Lower leg skin (tissue), 4 donors: ENCODE measurements around the gene DLX2. TPM values are rescaled to one million over a fixed set of nuclear protein-coding genes. Genes with fewer than 3 reads are reported as not detected.
A peak's percentile ranks its signal among the peaks of the same experiment; 100 is the strongest.

ENCODE experiments used
- DNase-seq, 2 donors: peaks; one replicate each; pipeline ENCODE4 v3.0.0-alpha.2; 2019; ENCODE audit warnings: low spot score in 2 of 2
- H3K4me3 ChIP-seq: fragments of 200-600 bp; sonication (generic); 2 replicates; pipeline ENCODE4 v1.5.1; 2017; ENCODE audit warnings: mild to moderate bottlenecking, low read depth; ENCODE audit not compliant: poor library complexity, severe bottlenecking
- POLR2A ChIP-seq, 2 donors: fragments of 450-650 bp; IDR thresholded peaks; one replicate each; pipeline ENCODE4 v1.6.1; 2016 to 2017; ENCODE audit warnings: antibody characterized with exemption in 2 of 2, mild to moderate bottlenecking in 1 of 2, moderate library complexity in 1 of 2
- WGBS, 2 donors: methylation state at CpG; one replicate each; pipeline ENCODE4 v1.1.5; 2018; 5-methylcytosine and 5-hydroxymethylcytosine counted together
- intact Hi-C: fragments of 100-400 bp; cut with DNase I; formaldehyde crosslinking; loops from one replicate; pipeline ENCODE4 v1.15.0; 2023; ENCODE audit warnings: low total_unique reads
- total RNA-seq, 4 donors: library from RNA; depleted of rRNA; stranded (reverse); fragments of >200 nt; gene quantifications; one replicate each; pipeline ENCODE4 v1.1.0, GENCODE V29; 2016
- TF ChIP-seq, protein P1 (sequence below), 3 donors: fragments of 450-650 bp; IDR thresholded peaks; one replicate each; pipeline ENCODE4 v1.5.1; 2016; ENCODE audit warnings: antibody characterized with exemption in 3 of 3, mild to moderate bottlenecking in 3 of 3, moderate library complexity in 2 of 3

Gene DLX2
- total RNA-seq, 4 donors from 2014 or later: 0.17 to 0.42 (median 0.19) TPM; not detected in 1

DNA sequence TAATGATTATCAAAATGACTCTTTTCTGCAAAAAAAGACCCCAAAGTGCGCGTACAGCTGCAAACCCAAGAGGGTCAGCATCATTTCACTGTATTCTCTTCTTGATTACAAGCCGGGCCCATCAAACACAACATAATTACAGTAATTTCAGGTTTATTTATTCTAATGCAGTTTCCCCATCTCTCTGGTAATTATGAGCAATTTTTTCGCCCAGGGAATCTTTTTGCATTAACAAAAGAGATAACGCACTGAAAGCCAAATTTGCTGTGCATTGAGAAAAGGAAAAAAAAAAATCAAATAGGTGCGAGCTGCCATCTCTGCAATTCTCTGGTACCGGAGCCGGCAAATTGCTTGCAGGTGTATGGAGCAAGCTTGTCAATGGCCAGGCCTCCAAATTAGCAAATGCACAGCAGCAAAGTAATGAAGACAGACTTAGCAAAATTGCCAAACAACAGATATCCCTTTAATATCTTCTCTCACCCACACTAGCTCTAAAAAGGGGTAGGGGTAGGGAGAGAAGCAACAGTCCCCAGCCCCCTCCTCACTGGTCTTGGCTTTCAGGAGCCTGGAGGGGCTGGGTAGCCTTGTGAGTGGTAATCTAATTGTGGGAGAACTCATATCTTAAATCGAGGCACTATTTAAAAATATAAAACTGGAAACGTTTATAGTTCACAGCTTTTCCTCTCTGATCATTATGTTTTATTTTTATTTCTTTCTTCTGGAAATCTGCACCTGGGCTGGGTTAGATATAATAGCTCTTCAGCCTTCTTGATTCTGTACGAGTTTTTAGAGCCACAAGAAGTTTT lies 10.7 kb downstream of the DLX2 start:
- intact Hi-C loops: no loop called here
- WGBS, 2 donors: 43 to 54% methylated on average over 11 of the region's 11 CpGs
- TF ChIP-seq, protein P1, sequence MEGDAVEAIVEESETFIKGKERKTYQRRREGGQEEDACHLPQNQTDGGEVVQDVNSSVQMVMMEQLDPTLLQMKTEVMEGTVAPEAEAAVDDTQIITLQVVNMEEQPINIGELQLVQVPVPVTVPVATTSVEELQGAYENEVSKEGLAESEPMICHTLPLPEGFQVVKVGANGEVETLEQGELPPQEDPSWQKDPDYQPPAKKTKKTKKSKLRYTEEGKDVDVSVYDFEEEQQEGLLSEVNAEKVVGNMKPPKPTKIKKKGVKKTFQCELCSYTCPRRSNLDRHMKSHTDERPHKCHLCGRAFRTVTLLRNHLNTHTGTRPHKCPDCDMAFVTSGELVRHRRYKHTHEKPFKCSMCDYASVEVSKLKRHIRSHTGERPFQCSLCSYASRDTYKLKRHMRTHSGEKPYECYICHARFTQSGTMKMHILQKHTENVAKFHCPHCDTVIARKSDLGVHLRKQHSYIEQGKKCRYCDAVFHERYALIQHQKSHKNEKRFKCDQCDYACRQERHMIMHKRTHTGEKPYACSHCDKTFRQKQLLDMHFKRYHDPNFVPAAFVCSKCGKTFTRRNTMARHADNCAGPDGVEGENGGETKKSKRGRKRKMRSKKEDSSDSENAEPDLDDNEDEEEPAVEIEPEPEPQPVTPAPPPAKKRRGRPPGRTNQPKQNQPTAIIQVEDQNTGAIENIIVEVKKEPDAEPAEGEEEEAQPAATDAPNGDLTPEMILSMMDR (IDR thresholded peaks at IDR 0.05): no peak
- no peak for TF ChIP-seq POLR2A (IDR thresholded peaks at IDR 0.05)
- no peak overlapping the region for H3K4me3 ChIP-seq
- DNase-seq: peak in 1 of 2 donors; percentile 17

DNA sequence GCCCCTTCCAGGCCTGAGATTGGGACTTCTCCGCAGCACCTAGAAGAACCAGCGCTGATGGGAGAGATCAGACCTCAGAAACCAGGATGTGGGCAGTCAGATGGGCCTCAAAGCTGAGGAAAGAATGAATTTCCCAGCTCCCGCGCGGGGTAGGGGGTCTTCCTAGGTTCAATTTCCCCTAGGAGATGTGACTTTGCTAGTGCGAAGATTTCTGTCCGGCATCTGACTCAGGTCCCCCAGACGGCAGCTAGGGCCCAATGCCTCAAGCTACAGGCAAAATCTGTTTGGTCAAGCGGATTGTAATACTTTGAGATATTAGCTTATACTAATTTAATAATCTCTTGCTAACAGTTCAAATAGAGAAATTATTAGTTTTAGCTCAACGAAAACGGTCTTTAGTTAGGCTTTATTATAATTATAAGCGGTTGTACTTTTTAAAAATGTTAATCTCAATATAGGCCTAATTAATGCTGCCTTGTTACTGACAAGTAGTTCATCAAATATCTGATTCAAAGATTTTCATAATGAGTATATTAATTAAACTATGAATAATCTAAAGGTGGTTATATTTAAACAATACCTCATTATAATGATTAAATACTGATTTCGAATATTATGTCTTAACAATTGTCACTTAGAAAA lies 11.6 kb downstream of the DLX2 start:
- DNase-seq: peak; percentile 8 to 45
- no peak overlapping the region for H3K4me3 ChIP-seq
- TF ChIP-seq POLR2A (IDR thresholded peaks at IDR 0.05): no peak
- TF ChIP-seq, protein P1 (IDR thresholded peaks at IDR 0.05): no peak
- WGBS, 2 donors: 40 to 45% methylated on average over 13 of the region's 13 CpGs
- intact Hi-C loops: no loop called here

GRCh38 chr2:172090044-172090961 lies 12.4 kb downstream of the DLX2 start:
- WGBS, 2 donors: 23% methylated on average over 37 to 39 of the region's 39 CpGs
- H3K4me3 ChIP-seq: no peak overlapping the region
- intact Hi-C loops: no loop called here
- TF ChIP-seq, protein P1 (IDR thresholded peaks at IDR 0.05): no peak
- no peak for TF ChIP-seq POLR2A (IDR thresholded peaks at IDR 0.05)
- DNase-seq: peak in 1 of 2 donors; percentile 82

DNA sequence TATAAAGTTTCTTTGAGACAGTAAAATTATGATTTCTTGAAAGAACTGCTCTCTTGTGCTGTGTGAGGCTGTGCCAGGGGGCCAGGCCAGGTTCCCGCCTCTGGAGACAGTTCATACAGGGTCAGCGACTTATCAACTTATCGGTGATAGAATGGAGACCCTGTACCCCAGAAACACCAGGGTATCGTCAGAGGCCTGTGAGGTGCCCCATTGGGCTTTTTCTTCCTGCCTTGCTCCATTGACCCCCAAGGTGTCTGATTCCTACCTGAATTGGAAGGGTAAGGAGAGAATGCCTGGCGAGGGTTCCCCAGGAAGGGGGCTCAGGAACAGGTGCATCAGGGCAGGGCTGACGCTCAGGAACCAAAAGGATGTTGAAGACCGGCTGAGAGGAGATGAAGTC lies 13.1 kb downstream of the DLX2 start:
- intact Hi-C loops: no loop called here
- no peak overlapping the region for H3K4me3 ChIP-seq
- WGBS, 2 donors: 58 to 61% methylated on average over 7 of the region's 7 CpGs
- peak; percentile 10 to 58 for DNase-seq
- TF ChIP-seq POLR2A (IDR thresholded peaks at IDR 0.05): no peak
- TF ChIP-seq, protein P1 (IDR thresholded peaks at IDR 0.05): no peak

DNA sequence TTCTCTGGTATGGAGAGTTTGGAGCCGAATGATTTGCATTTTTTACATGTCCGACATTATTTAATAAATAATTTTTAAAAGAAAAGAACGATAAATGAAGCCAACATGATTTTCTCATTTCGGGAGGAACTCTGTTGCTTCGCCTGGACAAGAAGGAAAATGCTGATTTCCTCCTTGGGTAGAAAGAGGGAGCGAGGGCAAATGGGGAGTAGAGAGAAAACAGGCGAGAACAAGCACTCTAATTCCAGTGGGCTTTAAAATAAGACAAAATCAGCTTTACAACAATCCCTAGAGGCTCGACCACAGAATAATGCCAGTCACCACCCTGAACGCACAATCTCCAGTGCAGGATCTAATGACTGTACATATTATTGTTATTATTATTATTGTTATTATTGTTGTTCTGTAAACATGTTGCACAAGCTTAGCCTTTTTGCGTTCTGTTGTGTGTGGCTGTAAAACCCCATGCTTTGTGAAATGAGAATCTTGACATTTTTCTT lies 13.6 kb downstream of the DLX2 start:
- TF ChIP-seq, protein P1 (IDR thresholded peaks at IDR 0.05): no peak
- TF ChIP-seq POLR2A (IDR thresholded peaks at IDR 0.05): no peak
- intact Hi-C loops: no loop called here
- no peak for DNase-seq
- no peak overlapping the region for H3K4me3 ChIP-seq
- WGBS, 2 donors: 39% methylated on average over 10 of the region's 10 CpGs
